GM12874 (cell line): ENCODE measurements around the gene SLC22A24.

ENCODE experiments used
- CTCF ChIP-seq: IDR thresholded peaks from 2 replicates; pipeline ENCODE4 v1.5.1; 2011; ENCODE audit warnings: low read depth, mild to moderate bottlenecking, control low read depth, low read length, moderate library complexity; ENCODE audit not compliant: insufficient read depth

The SLC22A24 gene

GRCh38 chr11:63142459-63142858 is 1.6 kb downstream of the SLC22A24 start:
- TF ChIP-seq CTCF, result no peak

- no peak for TF ChIP-seq CTCF
Measured at GRCh38 chr11:63132985-63133775, 10.8 kb downstream of the SLC22A24 start.

- TF ChIP-seq CTCF, result no peak
Measured at GRCh38 chr11:63099555-63099954, 44.5 kb downstream of the SLC22A24 start.

GRCh38 chr11:63080682-63081081 is 63.3 kb downstream of the SLC22A24 start:
- no peak for TF ChIP-seq CTCF

GRCh38 chr11:63042596-63042995 is 101.4 kb downstream of the SLC22A24 start:
- TF ChIP-seq CTCF, result no peak

GRCh38 chr11:63032457-63032856 is 111.6 kb downstream of the SLC22A24 start:
- no peak for TF ChIP-seq CTCF
